Gastrocnemius medialis (tissue), 4 donors: ENCODE data around the gene SIAH2. TPM values are rescaled to one million over a fixed set of nuclear protein-coding genes. Genes with fewer than 3 reads are reported as not detected.

Experiments
- ATAC-seq, 2 donors: fragments of 150-250 bp; one replicate each; pipeline ENCODE4 v1.9.1; 2016
- DNase-seq, 2 donors: peaks; one replicate each; pipeline ENCODE4 v3.0.0-alpha.2; 2019
- H3K27ac ChIP-seq, 4 donors: fragments of 200-600 bp; sonication (generic); 1 replicate in 1 of 4; 2 replicates in 3 of 4; pipeline ENCODE4 v1.5.1; 2016 to 2018; ENCODE audit warnings: mild to moderate bottlenecking in 2 of 4, moderate library complexity in 1 of 4
- H3K27me3 ChIP-seq, 3 donors: fragments of 200-600 bp; sonication (generic) in 2 of 3; 1 replicate in 1 of 3; 2 replicates in 2 of 3; pipeline versions ENCODE4 v1.5.1 to v1.6.0; 2016 to 2019; ENCODE audit warnings: mild to moderate bottlenecking in 1 of 3, moderate library complexity in 1 of 3
- H3K36me3 ChIP-seq, 2 donors: fragments of 200-600 bp; sonication (generic) in 1 of 2; one replicate each; pipeline ENCODE4 v1.5.1; 2017 to 2018
- H3K4me1 ChIP-seq, 2 donors: fragments of 200-600 bp; sonication (generic) in 1 of 2; one replicate each; pipeline ENCODE4 v1.5.1; 2016 to 2017; ENCODE audit warnings: mild to moderate bottlenecking in 2 of 2
- H3K4me3 ChIP-seq, 4 donors: fragments of 200-600 bp; sonication (generic) in 3 of 4; 1 replicate in 1 of 4; 2 replicates in 3 of 4; pipeline ENCODE4 v1.5.1; 2016 to 2019; ENCODE audit warnings: mild to moderate bottlenecking in 2 of 4
- H3K9me3 ChIP-seq, 3 donors: fragments of 200-600 bp; sonication (generic) in 2 of 3; 1 replicate in 1 of 3; 2 replicates in 2 of 3; pipeline ENCODE4 v1.5.1; 2016 to 2019
- CTCF ChIP-seq, 5 experiments: fragments of 450-650 bp in 3 of 5; fragments of 200-600 bp in 2 of 5; sonication (generic) in 2 of 5; IDR thresholded peaks in 4 of 5; conservative IDR thresholded peaks in 1 of 5; 1 replicate in 4 of 5; 2 replicates in 1 of 5; pipeline ENCODE4 v1.5.1; 2016 to 2019; ENCODE audit warnings: antibody characterized with exemption in 5 of 5, mild to moderate bottlenecking in 3 of 5, moderate library complexity in 3 of 5
- POLR2A ChIP-seq, 2 donors: fragments of 450-650 bp; IDR thresholded peaks; one replicate each; pipeline ENCODE4 v1.6.1; 2017; ENCODE audit warnings: antibody characterized with exemption in 2 of 2, mild to moderate bottlenecking in 2 of 2, moderate library complexity in 2 of 2
- in situ Hi-C, 4 donors: fragments of 200-750 bp; cut with MboI; loops; one replicate each; pipeline versions ENCODE4 v1.15.0 to v1.8.0; 2017; ENCODE audit warnings: low sequenced_read_pairs in 4 of 4
- intact Hi-C: fragments of 100-400 bp; cut with DNase I; formaldehyde crosslinking; loops from one replicate; pipeline ENCODE4 v1.15.1; 2023; ENCODE audit warnings: low total_unique reads
- total RNA-seq, 4 donors: library from RNA; depleted of rRNA; stranded (reverse); fragments of >200 nt; gene quantifications; one replicate each; pipeline versions ENCODE4 v1.1.0 to v1.2.3, GENCODE V29; 2016

SIAH2 gene
- total RNA-seq, 4 donors from 2014 or later: 10.9 to 25.6 (median 20.0) TPM

- no peak for DNase-seq
- no peak overlapping the region for H3K4me3 ChIP-seq
- no peak overlapping the region for H3K27ac ChIP-seq
- TF ChIP-seq CTCF (IDR thresholded peaks at IDR 0.05 in 4 of 5, conservative IDR thresholded peaks at IDR 0.05 in 1 of 5) (no peak), POLR2A (IDR thresholded peaks at IDR 0.05) (no peak)
- ATAC-seq: no peak
- peaks cover 49 to 53% of the 10 kb centered on the region in 2 donors for H3K4me1 ChIP-seq
- in situ Hi-C loops (no loop called here), intact Hi-C loops (no loop called here)
- H3K36me3 ChIP-seq: no peaks in the 10 kb centered on the region
- H3K9me3 ChIP-seq: no peaks in the 10 kb centered on the region
- H3K27me3 ChIP-seq: no peaks in the 10 kb centered on the region
Measured at GRCh38 chr3:150751781-150752263, 11.1 kb downstream of the SIAH2 start.

- no peak for TF ChIP-seq POLR2A (IDR thresholded peaks at IDR 0.05)
- no peak for TF ChIP-seq CTCF (IDR thresholded peaks at IDR 0.05 in 4 of 5, conservative IDR thresholded peaks at IDR 0.05 in 1 of 5)
- no peaks in the 10 kb centered on the region for H3K36me3 ChIP-seq
- no peaks in the 10 kb centered on the region for H3K9me3 ChIP-seq
- intact Hi-C loops: no loop called here
- no peaks in the 10 kb centered on the region for H3K27me3 ChIP-seq
- no peak overlapping the region for H3K27ac ChIP-seq
- ATAC-seq: no peak
- peaks cover 49 to 54% of the 10 kb centered on the region in 2 donors for H3K4me1 ChIP-seq
- no peak for DNase-seq
- no peak overlapping the region for H3K4me3 ChIP-seq
- in situ Hi-C loops: no loop called here
Measured at GRCh38 chr3:150749255-150749654, 13.7 kb downstream of the SIAH2 start.

- no peaks in the 10 kb centered on the region for H3K27me3 ChIP-seq
- in situ Hi-C loops: no loop called here
- intact Hi-C loops: no loop called here
- H3K4me3 ChIP-seq: no peak overlapping the region
- ATAC-seq (no peak), DNase-seq (no peak)
- no peaks in the 10 kb centered on the region for H3K9me3 ChIP-seq
- H3K4me1 ChIP-seq: peaks cover 49 to 58% of the 10 kb centered on the region in 2 donors
- TF ChIP-seq CTCF (IDR thresholded peaks at IDR 0.05 in 4 of 5, conservative IDR thresholded peaks at IDR 0.05 in 1 of 5): no peak
- no peak for TF ChIP-seq POLR2A (IDR thresholded peaks at IDR 0.05)
- H3K27ac ChIP-seq: no peak overlapping the region
- H3K36me3 ChIP-seq: no peaks in the 10 kb centered on the region
Measured at GRCh38 chr3:150748684-150749047, 14.3 kb downstream of the SIAH2 start.

- DNase-seq: no peak
- Histone ChIP-seq H3K36me3 (no peaks in the 10 kb centered on the region), H3K4me3 (no peak overlapping the region), H3K4me1 (peaks cover 50 to 58% of the 10 kb centered on the region in 2 donors), H3K9me3 (no peaks in the 10 kb centered on the region), H3K27ac (peak overlapping the region in 1 of 4 donors; percentile 10), H3K27me3 (no peaks in the 10 kb centered on the region)
- in situ Hi-C loops: no loop called here
- intact Hi-C loops: no loop called here
- TF ChIP-seq POLR2A (IDR thresholded peaks at IDR 0.05): no peak
- TF ChIP-seq CTCF (IDR thresholded peaks at IDR 0.05 in 4 of 5, conservative IDR thresholded peaks at IDR 0.05 in 1 of 5): no peak
- ATAC-seq: peak in 1 of 2 donors; percentile 18
Measured at GRCh38 chr3:150747886-150748683, 14.9 kb downstream of the SIAH2 start.
